Smooth muscle cell (in vitro differentiated cells): ENCODE results near the gene EXTL1. TPM values are rescaled to one million over a fixed set of nuclear protein-coding genes. Genes with fewer than 3 reads are reported as not detected.

Experiments used
- DNase-seq: peaks from one replicate; lab custom pipeline; 2025; ENCODE audit not compliant: unreplicated experiment; lab: John Stamatoyannopoulos, UW
- H2AFZ ChIP-seq: fragments of 200-600 bp; sonication (generic); 2 replicates; pipeline ENCODE4 v1.6.0; 2016; ENCODE audit warnings: antibody characterized with exemption, low read depth, mild to moderate bottlenecking
- H3F3A ChIP-seq: fragments of 200-600 bp; sonication (generic); 2 replicates; pipeline ENCODE4 v1.6.0; 2017; ENCODE audit warnings: antibody characterized with exemption, low read depth
- H3K27ac ChIP-seq: fragments of 200-600 bp; sonication (generic); 2 replicates; pipeline ENCODE4 v1.5.1; 2016; ENCODE audit warnings: low read depth, mild to moderate bottlenecking
- H3K27me3 ChIP-seq: fragments of 200-600 bp; sonication (generic); 2 replicates; pipeline ENCODE4 v1.6.1; 2016; ENCODE audit warnings: low read depth, mild to moderate bottlenecking
- H3K36me3 ChIP-seq: fragments of 200-600 bp; sonication (generic); 2 replicates; pipeline ENCODE4 v1.5.1; 2016; ENCODE audit warnings: low read depth
- H3K4me1 ChIP-seq: fragments of 200-600 bp; sonication (generic); 2 replicates; pipeline ENCODE4 v1.5.1; 2016; ENCODE audit warnings: low read depth
- H3K4me2 ChIP-seq: fragments of 200-600 bp; sonication (generic); 2 replicates; pipeline ENCODE4 v1.6.0; 2016; ENCODE audit warnings: mild to moderate bottlenecking
- H3K4me3 ChIP-seq: fragments of 200-600 bp; sonication (generic); 2 replicates; pipeline ENCODE4 v1.5.1; 2016; ENCODE audit warnings: mild to moderate bottlenecking
- H3K79me2 ChIP-seq: fragments of 200-600 bp; sonication (generic); 2 replicates; pipeline ENCODE4 v1.6.0; 2016; ENCODE audit warnings: low read depth, mild to moderate bottlenecking
- H3K9ac ChIP-seq: fragments of 200-600 bp; sonication (generic); 2 replicates; pipeline ENCODE4 v1.6.0; 2016; ENCODE audit warnings: low read depth
- H3K9me3 ChIP-seq: fragments of 200-600 bp; sonication (generic); replicated peaks from 2 replicates; pipeline ENCODE4 v1.5.1; 2016; ENCODE audit warnings: low read depth
- H4K20me1 ChIP-seq: fragments of 200-600 bp; sonication (generic); 2 replicates; pipeline ENCODE4 v1.6.0; 2016; ENCODE audit warnings: low read depth
- CTCF ChIP-seq: fragments of 200-600 bp; sonication (generic); IDR thresholded peaks from 2 replicates; pipeline ENCODE4 v1.5.1; 2017; ENCODE audit warnings: borderline replicate concordance, mild to moderate bottlenecking, antibody characterized with exemption; ENCODE audit not compliant: insufficient read depth, poor library complexity, severe bottlenecking
- WGBS: methylation state at CpG from one replicate; pipeline ENCODE4 v1.1.7; 2016; ENCODE audit warnings: low lambda C conversion rate; 5-methylcytosine and 5-hydroxymethylcytosine counted together
- polyA plus RNA-seq: library from polyadenylated mRNA; unstranded; fragments of >200 nt; fragmentation: Nextera tagmentation; extraction: Ambion mirVana; gene quantifications from 2 replicates; pipeline ENCODE4 v1.2.1, GENCODE V29; 2016
- total RNA-seq: library from RNA; depleted of rRNA; stranded (reverse); fragments of >200 nt; gene quantifications from 2 replicates; pipeline ENCODE4 v1.2.3, GENCODE V29; 2014

The EXTL1 gene
- total and polyA plus RNA-seq, 2 experiments from 2014 or later, result 11.2 to 25.8 TPM

DNA sequence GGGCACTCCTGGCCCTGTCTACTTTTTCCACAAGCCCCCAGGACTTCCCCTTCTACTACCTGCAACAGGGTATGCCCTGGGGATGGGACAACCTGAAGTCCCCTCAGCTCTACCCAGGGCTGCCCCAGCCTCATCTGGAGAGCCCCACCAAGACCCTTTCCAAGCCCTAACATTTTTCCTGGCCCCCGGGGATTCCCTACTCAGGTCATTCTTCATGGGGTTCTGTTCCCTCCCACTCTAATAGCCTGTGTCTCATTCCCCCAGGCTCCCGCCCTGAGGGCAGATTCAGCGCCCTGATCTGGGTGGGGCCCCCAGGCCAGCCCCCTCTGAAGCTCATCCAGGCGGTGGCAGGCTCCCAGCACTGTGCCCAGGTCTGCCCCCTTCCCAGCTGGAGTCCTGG, 9.6 kb downstream of the EXTL1 start:
- H3K79me2 ChIP-seq, result no peaks in the 10 kb centered on the region
- peaks cover 2% of the 10 kb centered on the region for H3K4me1 ChIP-seq
- WGBS, result 51% methylated on average over 4 of the region's 4 CpGs
- H3K27me3 ChIP-seq, result no peaks in the 10 kb centered on the region
- H3K4me2 ChIP-seq, result peak overlapping the region; percentile 44
- TF ChIP-seq CTCF, result no peak
- H3K27ac ChIP-seq, result peak overlapping the region; percentile 89
- no peaks in the 10 kb centered on the region for H4K20me1 ChIP-seq
- H2AFZ ChIP-seq, result no peak overlapping the region
- H3K9ac ChIP-seq, result peak overlapping the region; percentile 32
- no peaks in the 10 kb centered on the region for H3K9me3 ChIP-seq
- H3K4me3 ChIP-seq, result no peak overlapping the region
- no peaks in the 10 kb centered on the region for H3K36me3 ChIP-seq
- no peak for DNase-seq
- peaks cover 8% of the 10 kb centered on the region for H3F3A ChIP-seq

GRCh38 chr1:26031611-26032220, 10.1 kb downstream of the EXTL1 start:
- H3K4me2 ChIP-seq, result peak overlapping the region; percentile 44
- TF ChIP-seq CTCF, result no peak

GRCh38 chr1:26032656-26033357, 11.2 kb downstream of the EXTL1 start:
- 90% methylated on average over 12 of the region's 12 CpGs for WGBS
- H3K4me1 ChIP-seq, result peaks cover 3% of the 10 kb centered on the region

More at GRCh38 chr1:26031611-26032220, 10.1 kb downstream of the EXTL1 start:
- Histone ChIP-seq H3K4me3 (no peak overlapping the region), H3F3A (peaks cover 8% of the 10 kb centered on the region), H3K9me3 (no peaks in the 10 kb centered on the region), H3K9ac (peak overlapping the region; percentile 32), H4K20me1 (no peaks in the 10 kb centered on the region), H3K27ac (peak overlapping the region; percentile 89), H3K79me2 (no peaks in the 10 kb centered on the region), H3K36me3 (no peaks in the 10 kb centered on the region), H3K27me3 (no peaks in the 10 kb centered on the region), H3K4me1 (peaks cover 3% of the 10 kb centered on the region), H2AFZ (no peak overlapping the region)
- no peak for DNase-seq
- WGBS, result 23% methylated on average over 3 of the region's 3 CpGs

More at GRCh38 chr1:26032656-26033357, 11.2 kb downstream of the EXTL1 start:
- H3K4me3 ChIP-seq, result no peak overlapping the region
- H3K9me3 ChIP-seq, result no peaks in the 10 kb centered on the region
- no peak overlapping the region for H3K9ac ChIP-seq
- no peaks in the 10 kb centered on the region for H3K79me2 ChIP-seq
- H3K27me3 ChIP-seq, result no peaks in the 10 kb centered on the region
- no peaks in the 10 kb centered on the region for H3K36me3 ChIP-seq
- H2AFZ ChIP-seq, result no peak overlapping the region
- no peak for TF ChIP-seq CTCF
- DNase-seq, result no peak
- H4K20me1 ChIP-seq, result no peaks in the 10 kb centered on the region
- peak overlapping the region; percentile 89 for H3K27ac ChIP-seq
- H3K4me2 ChIP-seq, result no peak overlapping the region
- H3F3A ChIP-seq, result peaks cover 5% of the 10 kb centered on the region
